ENCODE measurements around the gene HHIP.

HHIP gene

DNA sequence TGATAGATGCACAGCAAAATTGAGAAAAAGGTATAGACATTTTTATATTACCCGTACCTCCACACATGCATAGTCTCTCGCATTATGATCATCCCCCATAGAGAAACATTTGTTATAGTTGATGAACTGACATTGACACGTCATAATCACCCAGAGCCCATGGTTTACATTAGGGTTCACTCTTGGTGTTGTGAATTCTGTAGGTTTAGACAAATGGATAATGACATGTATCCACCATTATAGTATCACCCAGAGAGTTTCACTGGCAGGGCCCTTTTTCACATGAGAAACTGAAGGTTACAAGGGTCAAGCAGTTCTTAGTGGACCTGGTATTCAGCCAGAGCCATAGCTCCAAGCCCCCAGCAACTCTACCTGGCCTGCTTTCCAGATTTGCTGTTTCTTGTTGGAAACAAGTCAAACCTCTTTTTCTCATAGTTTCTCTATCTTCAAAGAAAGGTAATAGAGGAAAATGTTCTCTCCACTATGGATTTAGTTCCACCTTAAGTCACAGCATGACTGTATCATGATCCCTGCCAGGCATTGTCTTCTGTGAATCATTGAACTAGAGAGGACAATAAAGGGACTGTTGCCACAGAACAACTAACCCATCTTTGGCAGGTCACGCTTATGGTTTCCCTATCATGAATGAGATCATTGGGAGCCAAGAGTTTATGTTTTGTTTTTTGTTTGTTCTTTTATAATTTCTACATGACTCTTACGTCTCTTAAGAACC, 64.0 kb downstream of the HHIP start:
- TF ChIP-seq, protein P1, sequence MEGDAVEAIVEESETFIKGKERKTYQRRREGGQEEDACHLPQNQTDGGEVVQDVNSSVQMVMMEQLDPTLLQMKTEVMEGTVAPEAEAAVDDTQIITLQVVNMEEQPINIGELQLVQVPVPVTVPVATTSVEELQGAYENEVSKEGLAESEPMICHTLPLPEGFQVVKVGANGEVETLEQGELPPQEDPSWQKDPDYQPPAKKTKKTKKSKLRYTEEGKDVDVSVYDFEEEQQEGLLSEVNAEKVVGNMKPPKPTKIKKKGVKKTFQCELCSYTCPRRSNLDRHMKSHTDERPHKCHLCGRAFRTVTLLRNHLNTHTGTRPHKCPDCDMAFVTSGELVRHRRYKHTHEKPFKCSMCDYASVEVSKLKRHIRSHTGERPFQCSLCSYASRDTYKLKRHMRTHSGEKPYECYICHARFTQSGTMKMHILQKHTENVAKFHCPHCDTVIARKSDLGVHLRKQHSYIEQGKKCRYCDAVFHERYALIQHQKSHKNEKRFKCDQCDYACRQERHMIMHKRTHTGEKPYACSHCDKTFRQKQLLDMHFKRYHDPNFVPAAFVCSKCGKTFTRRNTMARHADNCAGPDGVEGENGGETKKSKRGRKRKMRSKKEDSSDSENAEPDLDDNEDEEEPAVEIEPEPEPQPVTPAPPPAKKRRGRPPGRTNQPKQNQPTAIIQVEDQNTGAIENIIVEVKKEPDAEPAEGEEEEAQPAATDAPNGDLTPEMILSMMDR (IDR thresholded peaks at IDR 0.05): no peak
- Histone ChIP-seq H3K9me3 (no peaks in the 10 kb centered on the region), H3K27ac (no peak overlapping the region), H3K4me3 (ENCODE audit: low read depth in 1 of 2, low read length in 1 of 2) (no peak overlapping the region), H3K4me1 (ENCODE audit: control insufficient read depth in 1 of 2, insufficient read depth in 1 of 2, low read depth in 1 of 2, low read length in 1 of 2) (no peaks in the 10 kb centered on the region), H3K36me3 (no peaks in the 10 kb centered on the region), H3K27me3 (no peaks in the 10 kb centered on the region)

DNA sequence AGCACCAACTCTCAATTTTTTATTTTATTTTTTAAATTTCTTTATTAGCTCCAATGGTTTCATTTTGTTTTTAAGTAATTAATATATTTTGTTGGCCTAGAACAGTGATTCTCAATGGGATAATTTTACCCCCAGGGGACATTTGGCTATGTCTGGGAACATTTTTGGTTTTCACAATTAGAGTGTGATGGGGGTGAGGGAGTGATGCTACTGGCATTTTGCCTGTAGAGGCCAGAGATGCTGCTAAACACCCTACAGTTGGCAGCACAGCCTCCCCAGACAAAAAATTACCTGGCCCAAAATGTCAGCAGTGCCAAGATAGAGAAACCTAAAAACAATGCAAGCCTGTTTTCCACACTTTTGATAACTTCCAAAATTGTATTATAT, 64.6 kb downstream of the HHIP start:
- Histone ChIP-seq H3K36me3 (no peaks in the 10 kb centered on the region), H3K9me3 (no peaks in the 10 kb centered on the region), H3K27me3 (no peaks in the 10 kb centered on the region), H3K4me1 (ENCODE audit: control insufficient read depth in 1 of 2, insufficient read depth in 1 of 2, low read depth in 1 of 2, low read length in 1 of 2) (no peaks in the 10 kb centered on the region), H3K27ac (no peak overlapping the region), H3K4me3 (ENCODE audit: low read depth in 1 of 2, low read length in 1 of 2) (no peak overlapping the region)
- TF ChIP-seq, protein P1 (IDR thresholded peaks at IDR 0.05): no peak

DNA sequence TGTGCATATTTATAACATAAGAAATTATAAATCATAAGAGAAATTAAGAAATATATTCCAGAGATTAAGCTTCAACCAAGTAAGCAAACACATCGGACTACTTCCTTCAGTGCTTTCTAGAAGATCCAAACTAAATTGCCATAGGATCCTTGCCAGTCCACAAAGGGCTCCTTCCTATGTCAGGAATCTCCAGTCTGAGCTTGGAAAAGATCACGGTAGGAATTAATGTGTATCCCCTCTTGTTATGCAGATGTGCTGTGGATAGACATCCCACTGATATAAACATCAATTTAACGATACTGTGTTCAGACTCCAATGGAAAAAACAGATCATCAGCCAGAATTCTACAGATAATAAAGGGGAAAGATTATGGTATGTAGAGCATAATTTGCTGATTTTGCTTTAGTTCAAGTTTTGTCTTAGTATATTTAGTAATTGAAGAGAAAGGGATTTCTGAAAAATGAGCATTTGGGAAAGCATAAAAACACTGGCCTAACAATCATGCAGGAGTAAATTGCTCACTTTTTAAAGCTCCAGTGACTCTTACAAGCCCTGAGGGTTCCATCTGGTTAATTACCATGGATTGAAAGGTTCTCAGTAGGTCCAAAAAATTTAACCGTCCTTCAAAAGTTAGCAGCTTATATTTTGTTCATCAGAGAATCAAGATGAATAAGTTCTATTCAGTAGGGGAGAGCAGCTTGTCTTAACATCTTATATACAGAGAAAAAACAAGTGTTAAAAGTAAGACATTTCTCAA, 65.9 kb downstream of the HHIP start:
- no peaks in the 10 kb centered on the region for H3K27me3 ChIP-seq
- H3K36me3 ChIP-seq: no peaks in the 10 kb centered on the region
- no peaks in the 10 kb centered on the region for H3K9me3 ChIP-seq
- no peaks in the 10 kb centered on the region for H3K4me1 ChIP-seq (ENCODE audit: control insufficient read depth in 1 of 2, insufficient read depth in 1 of 2, low read depth in 1 of 2, low read length in 1 of 2)
- TF ChIP-seq, protein P1 (IDR thresholded peaks at IDR 0.05): no peak
- H3K4me3 ChIP-seq (ENCODE audit: low read depth in 1 of 2, low read length in 1 of 2): no peak overlapping the region
- no peak overlapping the region for H3K27ac ChIP-seq

DNA sequence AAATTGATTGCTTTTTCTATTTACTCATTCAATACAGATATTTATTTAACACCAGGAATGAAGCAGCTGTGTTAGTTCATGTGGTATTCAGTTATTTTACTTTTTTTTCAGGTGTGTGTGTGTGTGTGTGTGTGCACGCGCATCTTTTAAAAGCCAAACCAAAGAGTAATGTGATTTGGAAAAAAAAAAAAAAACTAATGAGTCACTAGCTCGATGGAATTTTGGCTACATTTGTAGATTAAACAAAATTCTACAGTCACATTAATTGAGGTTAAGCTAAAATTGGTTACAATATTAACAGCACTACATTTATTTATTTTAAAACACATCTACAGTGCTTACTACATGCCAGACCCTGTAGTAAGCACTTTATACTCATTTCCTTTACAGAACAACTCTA, 66.8 kb downstream of the HHIP start:
- TF ChIP-seq, protein P1 (IDR thresholded peaks at IDR 0.05): no peak
- Histone ChIP-seq H3K9me3 (no peaks in the 10 kb centered on the region), H3K4me3 (ENCODE audit: low read depth in 1 of 2, low read length in 1 of 2) (no peak overlapping the region), H3K27me3 (no peaks in the 10 kb centered on the region), H3K27ac (no peak overlapping the region), H3K4me1 (ENCODE audit: control insufficient read depth in 1 of 2, insufficient read depth in 1 of 2, low read depth in 1 of 2, low read length in 1 of 2) (no peaks in the 10 kb centered on the region), H3K36me3 (no peaks in the 10 kb centered on the region)

DNA sequence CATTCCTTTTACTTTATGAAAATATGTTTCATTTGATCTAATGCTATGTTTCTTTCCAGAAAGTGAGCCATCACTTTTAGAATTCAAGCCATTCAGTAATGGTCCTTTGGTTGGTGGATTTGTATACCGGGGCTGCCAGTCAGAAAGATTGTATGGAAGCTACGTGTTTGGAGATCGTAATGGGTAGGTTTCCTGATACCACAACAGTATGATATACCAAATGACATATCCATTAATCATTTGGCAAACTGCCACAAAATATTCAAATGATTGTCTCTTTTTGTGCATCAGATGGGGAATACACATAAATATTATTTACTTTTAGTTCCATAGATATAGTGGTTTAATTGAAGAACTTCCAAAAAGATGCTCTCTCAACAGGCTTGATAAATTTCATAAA, 68.2 kb downstream of the HHIP start:
- no peaks in the 10 kb centered on the region for H3K27me3 ChIP-seq
- TF ChIP-seq, protein P1 (IDR thresholded peaks at IDR 0.05): no peak
- no peaks in the 10 kb centered on the region for H3K4me1 ChIP-seq (ENCODE audit: control insufficient read depth in 1 of 2, insufficient read depth in 1 of 2, low read depth in 1 of 2, low read length in 1 of 2)
- H3K36me3 ChIP-seq: no peaks in the 10 kb centered on the region
- no peaks in the 10 kb centered on the region for H3K9me3 ChIP-seq
- no peak overlapping the region for H3K4me3 ChIP-seq (ENCODE audit: low read depth in 1 of 2, low read length in 1 of 2)
- no peak overlapping the region for H3K27ac ChIP-seq
